ENCODE data around the gene ABHD12B.

GRCh38 chr14:50865391-50866076 lies 6.3 kb upstream of the ABHD12B start:
- no peak for TF ChIP-seq XRCC3 (IDR thresholded peaks at IDR 0.05)
- TF ChIP-seq, protein P1, sequence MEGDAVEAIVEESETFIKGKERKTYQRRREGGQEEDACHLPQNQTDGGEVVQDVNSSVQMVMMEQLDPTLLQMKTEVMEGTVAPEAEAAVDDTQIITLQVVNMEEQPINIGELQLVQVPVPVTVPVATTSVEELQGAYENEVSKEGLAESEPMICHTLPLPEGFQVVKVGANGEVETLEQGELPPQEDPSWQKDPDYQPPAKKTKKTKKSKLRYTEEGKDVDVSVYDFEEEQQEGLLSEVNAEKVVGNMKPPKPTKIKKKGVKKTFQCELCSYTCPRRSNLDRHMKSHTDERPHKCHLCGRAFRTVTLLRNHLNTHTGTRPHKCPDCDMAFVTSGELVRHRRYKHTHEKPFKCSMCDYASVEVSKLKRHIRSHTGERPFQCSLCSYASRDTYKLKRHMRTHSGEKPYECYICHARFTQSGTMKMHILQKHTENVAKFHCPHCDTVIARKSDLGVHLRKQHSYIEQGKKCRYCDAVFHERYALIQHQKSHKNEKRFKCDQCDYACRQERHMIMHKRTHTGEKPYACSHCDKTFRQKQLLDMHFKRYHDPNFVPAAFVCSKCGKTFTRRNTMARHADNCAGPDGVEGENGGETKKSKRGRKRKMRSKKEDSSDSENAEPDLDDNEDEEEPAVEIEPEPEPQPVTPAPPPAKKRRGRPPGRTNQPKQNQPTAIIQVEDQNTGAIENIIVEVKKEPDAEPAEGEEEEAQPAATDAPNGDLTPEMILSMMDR (IDR thresholded peaks at IDR 0.05 in 2 of 3, conservative IDR thresholded peaks at IDR 0.05 in 1 of 3; ENCODE audit: insufficient read depth in 2 of 3, low read depth in 1 of 3, low read length in 3 of 3): no peak
- TF ChIP-seq JUNB (CRISPR knock-in tag; conservative IDR thresholded peaks at IDR 0.05): no peak
- no peak for TF ChIP-seq EZH2 (IDR thresholded peaks at IDR 0.05; ENCODE audit: borderline replicate concordance, low read depth, low read length)
- no peak for TF ChIP-seq EGR1 (conservative IDR thresholded peaks at IDR 0.05)
- TF ChIP-seq ZNF699 (CRISPR knock-in tag; IDR thresholded peaks at IDR 0.05; ENCODE audit: insufficient replicate concordance): no peak
- TF ChIP-seq BCOR (IDR thresholded peaks at IDR 0.05): no peak
- no peak for TF ChIP-seq NFIC (IDR thresholded peaks at IDR 0.05)
- TF ChIP-seq KAT7 (CRISPR knock-in tag; IDR thresholded peaks at IDR 0.05; ENCODE audit: borderline replicate concordance): no peak
